ENCODE results near the gene TNIK.

GRCh38 chr3:171457607-171458061 lies 2.6 kb downstream of the TNIK start:
- TF ChIP-seq CTCF (IDR thresholded peaks at IDR 0.05) (no peak), POLR2AphosphoS5 (IDR thresholded peaks at IDR 0.05) (no peak), EP300 (IDR thresholded peaks at IDR 0.05) (no peak), POLR2A (IDR thresholded peaks at IDR 0.05) (no peak)

All from stomach (tissue), 4 donors.